GM19467 (cell line): ENCODE data around the gene KCNJ3.
"Not testable (repeated sequence)": the region's sequence is repeated elsewhere in the genome, so short reads cannot be mapped to it uniquely, and the experiment has no call there.

ENCODE experiments used
- ATAC-seq: cut with Tn5 transposase; IDR thresholded peaks from one replicate; pipeline ENCODE4 v1.9.1; 2021; ENCODE audit warnings: mild to moderate bottlenecking, moderate library complexity; ENCODE audit not compliant: unreplicated experiment

The KCNJ3 gene

DNA sequence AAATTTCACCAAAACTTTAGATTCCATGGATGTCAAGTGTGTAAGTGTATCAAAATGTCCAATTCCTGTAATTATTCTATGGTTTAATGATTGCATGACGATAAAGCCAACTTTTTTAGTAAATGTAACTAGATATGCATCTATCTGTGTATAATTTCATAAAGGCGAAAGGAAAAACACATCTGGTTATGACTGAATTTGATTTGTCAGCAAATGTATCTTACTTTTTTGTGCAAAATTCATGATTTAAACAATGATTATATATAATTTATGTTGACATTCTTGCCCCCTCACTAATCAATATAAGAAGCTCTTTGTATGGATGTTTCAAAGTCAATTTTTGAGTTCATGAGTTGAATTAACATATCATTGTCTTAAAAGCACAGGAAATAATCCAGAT, 138.5 kb downstream of the KCNJ3 start:
- ATAC-seq = no peak

DNA sequence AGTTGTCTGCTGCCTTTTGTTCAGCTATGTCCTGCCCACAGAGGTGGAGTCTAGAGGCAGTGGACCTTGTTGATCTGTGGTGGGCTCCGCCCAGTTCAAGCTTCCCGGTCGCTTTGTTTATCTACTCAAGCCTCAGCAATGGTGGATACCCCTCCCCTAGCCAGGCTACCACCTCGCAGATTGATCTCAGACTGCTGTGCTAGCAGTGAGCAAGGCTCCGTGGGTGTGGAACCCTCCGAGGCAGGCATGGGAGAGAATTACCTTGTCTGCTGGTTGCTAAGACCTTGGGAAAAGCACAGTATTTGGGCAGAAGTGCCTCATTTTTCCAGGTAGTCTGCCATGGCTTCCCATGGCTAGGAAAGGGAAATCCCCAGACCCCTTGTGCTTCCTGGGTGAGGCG, 146.0 kb downstream of the KCNJ3 start:
- ATAC-seq = no peak

DNA sequence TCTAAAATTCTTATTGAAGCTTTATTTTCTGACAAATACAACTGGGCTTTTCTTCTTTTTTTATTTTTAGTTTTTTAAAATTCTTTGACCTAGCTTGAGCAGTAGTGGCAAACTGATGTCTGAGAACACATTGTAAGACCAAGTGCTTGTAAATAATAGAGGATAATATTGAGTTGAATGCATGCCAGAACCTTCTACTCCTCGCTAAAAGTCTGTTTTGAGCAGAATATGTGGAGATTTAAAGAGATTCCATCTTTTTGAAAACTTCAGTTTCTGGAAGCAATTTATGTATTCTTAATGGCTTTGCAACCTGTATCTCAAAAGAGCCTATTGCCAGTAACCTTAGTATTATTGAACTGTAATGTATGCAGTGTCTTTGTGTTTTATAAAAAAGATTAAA, 148.3 kb downstream of the KCNJ3 start:
- ATAC-seq = no peak

DNA sequence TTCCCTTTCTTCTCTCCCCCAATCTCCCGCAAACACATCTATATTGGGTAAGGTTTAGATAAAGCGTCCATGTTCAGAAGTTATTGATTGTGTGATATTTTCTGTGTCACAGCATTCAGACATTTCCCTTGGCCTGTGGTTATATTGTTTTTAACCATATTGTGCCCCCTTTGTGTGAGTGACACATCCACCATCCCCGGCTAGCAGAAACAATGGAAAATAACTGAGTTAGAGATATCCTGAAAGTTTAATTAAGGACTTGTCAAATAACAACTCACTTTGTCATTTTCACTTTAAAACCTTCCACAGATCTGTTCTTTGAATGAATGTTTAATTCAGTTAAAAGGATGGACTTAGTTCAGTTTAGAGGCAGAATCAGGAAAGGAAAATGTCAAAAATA, 151.0 kb downstream of the KCNJ3 start:
- ATAC-seq = no peak

DNA sequence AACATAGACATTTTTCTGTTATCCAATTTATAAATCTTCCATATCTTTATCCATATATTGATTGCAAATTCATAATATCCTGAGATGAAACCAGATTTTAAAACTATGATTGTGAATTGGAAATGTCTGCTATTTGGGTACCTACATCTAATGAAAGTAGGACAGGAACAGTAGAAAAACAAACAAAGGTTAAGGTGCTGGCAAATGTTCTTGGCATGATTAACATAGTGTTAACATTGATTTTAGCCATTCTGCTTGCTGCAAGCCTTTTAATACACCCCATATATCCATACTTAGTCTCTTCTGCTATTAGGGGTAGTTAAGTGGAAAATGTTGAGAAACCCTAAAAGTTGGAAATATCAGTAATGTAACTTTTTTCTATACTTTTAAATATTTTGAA, 152.0 kb downstream of the KCNJ3 start:
- ATAC-seq = no peak

DNA sequence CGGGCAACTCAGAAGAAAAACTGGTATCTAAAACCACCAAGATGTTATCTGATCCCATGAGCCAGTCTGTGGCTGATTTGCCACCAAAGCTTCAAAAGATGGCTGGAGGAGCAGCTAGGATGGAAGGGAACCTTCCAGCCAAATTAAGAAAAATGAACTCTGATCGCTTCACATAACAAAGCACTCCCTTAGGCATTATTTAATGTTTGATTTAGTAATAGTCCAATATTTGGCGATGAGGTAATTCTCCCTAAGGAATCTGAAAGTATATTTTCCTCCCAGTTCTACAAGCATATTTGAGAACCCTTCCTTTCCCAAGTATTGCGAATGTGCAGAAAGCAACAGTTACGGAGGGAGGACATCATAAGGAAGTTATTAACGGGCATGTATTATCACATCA, 156.6 kb downstream of the KCNJ3 start:
- ATAC-seq = no peak

DNA sequence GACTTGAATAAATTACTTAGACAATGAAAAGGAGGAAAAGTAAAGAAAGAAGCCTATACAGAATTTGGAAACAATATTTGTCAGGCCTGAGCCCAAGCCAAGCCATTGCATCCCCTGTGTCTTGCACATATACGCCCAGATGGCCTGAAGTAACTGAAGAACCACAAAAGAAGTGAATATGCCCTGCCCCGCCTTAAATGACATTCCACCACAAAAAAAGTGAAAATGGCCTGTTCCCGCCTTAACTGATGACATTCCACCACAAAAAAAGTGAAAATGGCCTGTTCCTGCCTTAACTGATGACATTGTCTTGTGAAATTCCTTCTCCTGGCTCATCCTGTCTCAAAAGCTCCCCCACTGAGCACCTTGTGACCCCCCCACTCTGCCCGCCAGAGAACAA, 168.7 kb downstream of the KCNJ3 start:
- not testable (repeated sequence) for ATAC-seq

DNA sequence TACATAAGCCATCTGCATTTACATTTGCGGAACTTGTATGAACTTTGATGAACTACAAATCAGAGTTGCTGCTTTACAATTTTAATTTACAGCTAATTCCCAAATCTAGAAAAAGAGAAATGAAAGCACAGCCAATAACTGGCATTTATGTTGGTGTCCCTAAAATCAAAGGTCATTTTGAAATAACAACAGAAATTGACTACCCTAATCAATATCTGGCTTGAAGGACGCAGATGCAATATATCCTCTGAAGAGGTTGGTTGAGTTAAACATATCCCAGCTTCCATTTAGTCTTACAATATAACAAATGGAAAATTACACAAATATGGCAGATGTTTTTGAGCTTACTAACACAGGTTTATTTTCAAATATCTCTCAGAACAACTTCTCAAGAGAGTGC, 177.5 kb downstream of the KCNJ3 start:
- ATAC-seq = no peak

DNA sequence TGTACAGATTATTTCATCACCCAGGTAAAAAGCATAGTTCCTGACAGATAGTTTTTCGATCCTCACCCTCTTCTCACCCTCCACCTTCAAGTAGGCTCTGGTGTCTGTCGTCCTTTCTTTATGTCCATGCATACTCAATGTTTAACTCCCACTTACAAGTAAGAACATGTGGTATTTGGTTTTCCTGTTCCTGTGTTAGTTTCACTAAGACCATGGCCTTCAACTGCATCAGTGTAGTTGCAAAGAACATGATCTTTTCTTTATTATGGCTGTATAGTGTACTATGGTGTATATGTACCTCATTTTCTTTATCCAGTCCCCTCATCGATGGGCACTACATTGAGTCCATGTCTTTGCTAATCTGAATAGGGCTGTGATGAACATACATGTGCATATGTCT, 184.2 kb downstream of the KCNJ3 start:
- no peak for ATAC-seq

DNA sequence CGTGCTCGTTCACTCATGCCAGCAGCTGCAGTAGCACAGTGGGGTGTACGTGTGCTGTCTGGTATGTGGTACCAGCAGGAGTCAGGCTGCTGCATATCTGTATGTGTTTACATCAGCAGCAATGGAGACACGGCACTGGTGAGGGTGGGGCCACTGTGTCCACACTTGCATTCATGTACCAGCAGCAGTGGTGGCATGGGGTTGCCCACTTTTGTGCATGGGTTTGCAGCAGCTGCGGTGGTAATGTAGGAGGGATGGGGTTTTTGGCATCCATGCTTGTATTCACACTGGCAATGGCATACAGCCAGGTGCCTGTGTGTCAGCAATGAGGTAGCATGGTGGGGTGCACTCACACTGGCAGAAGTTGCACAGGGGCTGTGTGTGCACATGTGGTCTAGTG, 187.8 kb downstream of the KCNJ3 start:
- no peak for ATAC-seq

DNA sequence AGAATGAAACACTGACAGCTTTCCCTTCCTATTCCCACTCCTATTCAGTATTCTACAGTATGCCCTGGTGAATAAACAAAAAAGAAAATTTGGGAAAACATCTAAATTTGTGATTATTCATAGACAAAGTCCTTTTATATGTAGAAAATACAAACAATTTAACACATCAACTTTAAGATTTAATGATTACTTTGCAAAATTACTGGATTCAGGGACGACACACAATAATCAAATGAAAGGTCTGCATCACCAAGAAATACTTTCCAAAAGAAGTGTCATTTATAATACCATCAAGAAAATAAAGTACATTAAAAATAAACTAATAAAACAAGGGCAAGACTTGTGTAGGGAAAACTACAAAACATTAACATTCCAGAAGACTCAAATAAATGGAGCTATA, 199.8 kb downstream of the KCNJ3 start:
- ATAC-seq = no peak

DNA sequence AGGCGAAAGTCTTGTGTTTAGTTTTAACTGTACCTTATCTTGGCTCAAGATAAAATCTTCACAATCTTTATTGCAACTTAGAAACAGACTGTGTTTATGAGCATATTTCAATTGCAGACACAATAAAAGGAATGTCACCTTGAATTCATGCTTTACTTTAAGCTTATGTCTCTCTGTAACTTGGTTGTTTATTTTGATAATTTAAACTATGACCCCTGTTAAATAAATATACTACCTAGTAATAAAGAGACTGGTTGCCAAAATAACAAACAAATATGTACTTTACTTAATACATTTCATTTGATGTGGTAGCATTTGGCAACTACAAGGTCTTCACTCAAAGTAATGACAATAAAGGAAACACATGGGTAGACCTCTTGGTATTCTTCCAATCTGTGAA, 202.6 kb downstream of the KCNJ3 start:
- no peak for ATAC-seq
